Measurements from ENCODE around the gene NOS3.

- TF ChIP-seq CTCF (IDR thresholded peaks at IDR 0.05), result no peak
- TF ChIP-seq POLR2AphosphoS5 (IDR thresholded peaks at IDR 0.05), result no peak
These were observed 20.4 kb upstream of the NOS3 start for GRCh38 chr7:150970424-150970823.
